ENCODE data around the gene NCR1.
A peak's percentile ranks its signal among the peaks of the same experiment; 100 is the strongest.
"Not testable (repeated sequence)": the region's sequence is repeated elsewhere in the genome, so short reads cannot be mapped to it uniquely, and the experiment has no call there.

The NCR1 gene, protein sequence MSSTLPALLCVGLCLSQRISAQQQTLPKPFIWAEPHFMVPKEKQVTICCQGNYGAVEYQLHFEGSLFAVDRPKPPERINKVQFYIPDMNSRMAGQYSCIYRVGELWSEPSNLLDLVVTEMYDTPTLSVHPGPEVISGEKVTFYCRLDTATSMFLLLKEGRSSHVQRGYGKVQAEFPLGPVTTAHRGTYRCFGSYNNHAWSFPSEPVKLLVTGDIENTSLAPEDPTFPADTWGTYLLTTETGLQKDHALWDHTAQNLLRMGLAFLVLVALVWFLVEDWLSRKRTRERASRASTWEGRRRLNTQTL

DNA sequence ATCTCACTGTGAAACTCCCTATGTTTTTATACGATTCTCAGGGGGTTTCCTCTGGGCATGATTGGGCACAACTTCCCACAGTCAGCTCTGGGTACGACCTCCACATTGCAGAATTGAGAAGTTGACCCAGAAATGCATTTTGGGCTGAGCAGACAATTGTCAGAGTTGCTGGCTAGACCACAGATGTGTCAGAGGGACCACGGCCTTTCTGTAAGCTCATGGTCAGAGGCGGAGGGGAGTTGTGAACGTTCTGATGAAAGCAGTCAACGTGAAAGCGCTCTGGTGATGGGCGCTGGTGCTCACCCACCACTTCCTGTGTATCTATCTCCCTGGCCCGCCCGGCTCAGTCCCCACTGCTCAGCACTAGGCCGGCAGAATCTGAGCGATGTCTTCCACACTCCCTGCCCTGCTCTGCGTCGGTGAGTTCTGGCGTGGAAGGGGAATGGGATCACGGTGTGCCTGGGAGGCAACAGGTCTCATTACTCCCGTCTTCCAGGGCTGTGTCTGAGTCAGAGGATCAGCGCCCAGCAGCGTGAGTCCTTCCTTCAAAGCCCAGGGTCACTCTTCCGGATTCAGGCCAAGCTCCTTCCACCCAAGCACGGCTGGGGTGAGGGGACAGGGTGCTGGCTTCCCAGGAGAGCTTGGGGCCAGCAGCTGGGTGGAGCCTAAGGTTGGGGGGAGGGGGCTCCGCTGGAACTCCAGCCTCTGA is at the start of gene NCR1:
TSS of gene NCR1 (plus strand) at position 346 of the 709 bp plus-strand sequence. CDS start at position 386, 40 bp downstream.
- peak; percentile 18 for DNase-seq (ENCODE audit: low spot score)

DNA sequence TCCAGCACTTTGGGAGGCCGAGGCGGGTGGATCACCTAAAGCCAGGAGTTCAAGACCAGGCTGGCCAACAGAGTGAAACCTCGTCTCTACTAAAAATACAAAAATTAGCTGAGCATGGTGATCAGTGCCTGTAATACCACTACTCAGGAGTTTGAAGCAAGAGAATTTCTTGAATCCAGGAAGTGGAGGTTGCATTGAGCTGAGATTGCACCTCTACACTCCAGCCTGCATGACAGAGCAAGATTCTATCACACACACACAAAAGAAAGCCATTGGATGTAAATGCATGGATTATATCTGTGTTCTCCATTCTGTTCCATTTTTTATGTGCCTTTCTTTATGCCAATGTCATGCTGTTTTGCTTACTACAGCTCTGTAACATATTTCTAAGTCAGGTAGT is 47.5 kb upstream of the NCR1 start:
- DNase-seq (ENCODE audit: low spot score) = not testable (repeated sequence)

DNA sequence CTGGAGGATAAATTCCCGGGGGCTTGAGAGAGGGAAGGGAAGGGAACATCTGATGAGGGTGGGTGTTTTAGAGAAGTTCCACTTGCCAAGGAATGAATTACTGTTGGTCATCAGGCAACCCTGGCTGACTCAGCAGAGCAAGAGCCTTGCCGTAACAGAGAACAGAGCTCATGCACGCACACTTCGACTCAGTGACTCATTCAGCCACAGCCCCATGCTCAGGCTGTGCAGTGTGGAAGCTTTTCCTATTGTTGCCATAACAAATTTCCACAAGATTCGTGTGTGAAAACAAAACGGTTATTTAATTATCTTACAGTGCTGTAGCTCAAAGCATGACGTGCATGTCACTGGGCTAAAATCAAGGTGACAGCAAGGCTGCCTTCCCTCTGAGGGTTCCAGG is 46.5 kb upstream of the NCR1 start:
- not testable (repeated sequence) for DNase-seq (ENCODE audit: low spot score)

DNA sequence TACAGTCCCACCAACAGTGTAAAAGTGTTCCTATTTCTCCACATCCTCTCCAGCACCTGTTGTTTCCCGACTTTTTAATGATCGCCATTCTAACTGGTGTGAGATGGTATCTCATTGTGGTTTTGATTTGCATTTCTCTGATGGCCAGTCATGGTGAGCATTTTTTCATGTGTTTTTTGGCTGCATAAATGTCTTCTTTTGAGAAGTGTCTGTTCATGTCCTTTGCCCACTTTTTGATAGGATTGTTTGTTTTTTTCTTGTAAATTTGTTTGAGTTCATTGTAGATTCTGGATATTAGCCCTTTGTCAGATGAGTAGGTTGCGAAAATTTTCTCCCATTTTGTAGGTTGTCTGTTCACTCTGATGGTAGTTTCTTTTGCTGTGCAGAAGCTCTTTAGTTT is 42.5 kb upstream of the NCR1 start:
- DNase-seq (ENCODE audit: low spot score) = not testable (repeated sequence)

DNA sequence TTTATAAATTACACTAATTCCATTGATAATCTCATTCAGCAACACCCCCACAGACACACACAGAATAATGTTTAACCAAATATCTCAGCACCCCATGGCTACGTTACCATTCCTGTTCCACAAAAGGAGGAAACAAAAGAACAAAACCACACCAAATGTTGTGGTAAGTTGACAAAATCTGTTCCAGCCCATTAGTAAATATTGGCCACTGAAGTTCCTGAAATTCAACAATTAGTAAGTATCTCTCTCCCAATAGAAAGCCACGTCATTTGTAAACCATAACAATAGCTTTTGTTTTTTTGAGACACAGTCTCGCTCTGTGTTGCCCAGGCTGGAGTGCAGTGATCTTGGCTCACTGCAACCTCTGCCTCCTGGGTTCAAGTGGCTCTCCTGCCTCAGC is 34.3 kb upstream of the NCR1 start:
- DNase-seq (ENCODE audit: low spot score) = no peak

DNA sequence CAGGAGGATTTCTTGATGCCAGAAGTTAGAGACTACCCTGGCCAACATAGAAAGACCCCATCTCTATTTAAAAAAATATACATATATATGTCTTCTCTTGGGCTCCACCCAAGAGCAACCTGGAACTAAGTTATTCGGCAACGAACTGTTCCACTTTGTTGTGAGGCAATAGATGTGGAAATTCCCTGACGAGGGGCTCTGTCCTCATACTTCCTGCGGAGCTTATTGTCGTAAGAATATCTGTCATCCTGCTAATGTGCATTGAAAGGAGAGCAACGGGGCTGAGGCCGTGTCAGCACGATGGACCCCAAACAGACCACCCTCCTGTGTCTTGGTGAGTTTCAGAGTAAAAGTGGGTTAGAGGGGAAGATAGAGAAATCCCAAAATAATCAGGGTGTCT is 32.0 kb upstream of the NCR1 start, which contains the start of gene FCAR:
TSS of gene FCAR (plus strand) at position 246 of the 400 bp plus-strand sequence. CDS start at position 301, 55 bp downstream.
- no peak for DNase-seq (ENCODE audit: low spot score)

DNA sequence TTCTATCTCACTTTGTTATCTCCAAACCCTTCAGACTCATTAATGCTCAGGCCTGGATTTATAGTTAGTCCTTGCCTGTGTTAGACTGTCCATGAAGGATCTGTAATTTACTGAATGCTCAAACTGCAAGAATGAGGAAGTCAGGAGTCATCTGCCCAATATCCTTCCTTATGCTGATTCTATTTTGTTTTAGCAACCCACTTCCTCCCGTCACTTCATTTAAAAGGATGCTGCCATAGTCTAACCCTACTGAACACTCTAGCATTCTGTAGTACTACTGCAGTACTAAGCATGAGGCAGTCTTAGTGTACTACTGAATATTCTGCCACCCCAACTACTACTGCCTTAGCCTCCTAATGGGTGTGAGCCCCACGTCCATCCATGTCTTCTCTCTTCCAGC is 30.4 kb upstream of the NCR1 start:
- no peak for DNase-seq (ENCODE audit: low spot score)

DNA sequence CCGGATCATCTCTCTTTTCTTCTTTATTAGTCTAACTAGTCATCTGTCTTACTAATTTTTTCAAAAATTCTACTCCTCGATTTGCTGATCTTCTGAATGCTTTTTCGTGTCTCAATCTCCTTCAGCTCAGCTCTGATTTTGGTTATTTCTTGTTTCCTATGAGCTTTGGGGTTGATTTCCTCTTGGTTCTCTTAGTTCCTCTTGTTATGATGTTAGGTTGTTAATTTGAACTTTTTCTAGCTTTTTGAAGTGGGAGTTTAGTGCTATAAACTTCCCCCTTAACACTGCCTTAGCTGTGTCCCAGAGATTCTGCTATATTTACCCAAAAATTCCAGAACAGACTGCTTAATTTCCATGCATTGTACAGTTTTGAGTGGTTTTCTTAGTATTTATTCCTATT is 28.5 kb upstream of the NCR1 start:
- no peak for DNase-seq (ENCODE audit: low spot score)

DNA sequence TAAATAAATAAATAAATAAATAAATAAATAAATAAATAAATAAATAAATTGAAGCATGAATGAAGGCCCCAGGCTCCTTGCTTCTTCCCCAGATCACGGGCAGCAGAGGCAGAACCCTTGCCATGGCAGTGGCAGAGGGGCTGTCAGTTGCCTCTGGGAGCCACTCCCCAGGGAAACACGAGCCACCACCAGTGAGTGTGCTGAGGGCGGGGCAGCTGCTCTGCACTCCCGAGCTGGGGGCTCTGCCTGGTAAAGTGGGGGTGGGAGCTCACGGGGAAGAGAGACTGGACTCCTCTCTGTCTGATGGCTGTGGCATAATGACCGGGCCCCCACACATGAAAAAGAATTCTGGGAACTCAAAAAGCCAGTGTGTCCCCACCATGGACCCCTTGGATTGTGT is 24.1 kb upstream of the NCR1 start:
- DNase-seq (ENCODE audit: low spot score) = no peak

DNA sequence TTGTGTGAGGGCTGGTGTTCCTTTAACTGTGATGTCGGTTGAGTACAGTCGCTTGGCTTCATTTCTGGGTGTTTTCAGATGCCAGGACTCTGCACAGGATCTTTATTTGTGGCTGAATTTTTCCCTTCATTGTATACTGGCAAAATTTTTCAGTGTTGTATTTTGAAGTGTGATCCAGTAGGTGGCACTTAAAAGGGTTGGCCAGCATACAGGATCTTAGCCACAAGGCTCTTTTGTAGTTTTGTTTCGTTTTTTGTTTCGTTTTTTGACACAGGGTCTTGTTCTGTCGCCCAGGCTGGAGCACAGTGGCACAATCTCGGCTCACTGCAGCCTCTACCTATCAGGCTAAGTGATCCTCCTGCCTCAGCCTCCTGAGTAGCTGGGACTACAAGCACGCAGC is 23.2 kb upstream of the NCR1 start:
- DNase-seq (ENCODE audit: low spot score) = peak; percentile 27

DNA sequence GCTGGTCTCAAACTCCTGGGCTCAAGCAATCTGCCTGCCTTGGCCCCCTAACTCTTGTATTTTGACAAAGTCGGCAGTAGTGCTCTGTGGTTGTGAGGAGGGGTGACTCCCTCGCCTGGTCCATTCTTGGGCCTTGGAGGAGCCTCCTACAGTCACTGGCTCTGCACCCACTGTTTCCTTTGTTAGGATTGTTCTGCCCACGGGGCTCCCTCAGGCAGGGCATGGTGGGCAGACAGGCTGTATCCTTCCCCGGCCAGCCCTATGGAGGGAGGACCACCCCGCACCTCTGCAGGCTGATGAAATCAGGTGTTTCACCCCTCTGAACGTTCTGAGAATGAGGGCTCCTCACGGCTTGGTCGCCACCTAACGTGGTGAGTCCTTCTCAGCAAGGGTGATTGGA is 22.7 kb upstream of the NCR1 start:
- no peak for DNase-seq (ENCODE audit: low spot score)

DNA sequence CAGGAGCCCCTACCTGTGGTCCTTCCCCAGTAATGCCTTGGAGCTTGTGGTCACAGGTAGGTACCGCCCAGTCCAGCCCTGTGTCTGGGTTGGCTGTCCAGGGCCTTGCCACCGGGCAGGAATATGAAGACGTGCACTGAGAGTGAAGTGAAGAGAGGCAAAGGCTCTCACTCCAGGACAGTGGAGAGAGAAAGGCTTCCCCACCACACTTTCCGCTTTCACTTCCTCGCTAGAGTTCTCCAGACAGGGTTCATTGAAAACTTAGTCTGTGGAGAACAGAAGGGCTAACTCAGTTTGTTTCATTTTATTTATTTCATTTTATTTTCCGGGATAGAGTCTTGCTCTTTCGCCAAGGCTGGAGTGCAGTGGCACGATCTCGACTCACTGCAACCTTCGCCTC is 17.7 kb upstream of the NCR1 start:
- no peak for DNase-seq (ENCODE audit: low spot score)

DNA sequence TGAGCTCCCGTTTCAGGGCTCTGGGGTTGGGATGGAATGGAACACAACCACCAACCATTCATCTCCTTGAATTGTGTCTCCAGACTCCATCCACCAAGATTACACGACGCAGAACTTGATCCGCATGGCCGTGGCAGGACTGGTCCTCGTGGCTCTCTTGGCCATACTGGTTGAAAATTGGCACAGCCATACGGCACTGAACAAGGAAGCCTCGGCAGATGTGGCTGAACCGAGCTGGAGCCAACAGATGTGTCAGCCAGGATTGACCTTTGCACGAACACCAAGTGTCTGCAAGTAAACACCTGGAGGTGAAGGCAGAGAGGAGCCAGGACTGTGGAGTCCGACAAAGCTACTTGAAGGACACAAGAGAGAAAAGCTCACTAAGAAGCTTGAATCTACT is 16.4 kb upstream of the NCR1 start:
- no peak for DNase-seq (ENCODE audit: low spot score)

DNA sequence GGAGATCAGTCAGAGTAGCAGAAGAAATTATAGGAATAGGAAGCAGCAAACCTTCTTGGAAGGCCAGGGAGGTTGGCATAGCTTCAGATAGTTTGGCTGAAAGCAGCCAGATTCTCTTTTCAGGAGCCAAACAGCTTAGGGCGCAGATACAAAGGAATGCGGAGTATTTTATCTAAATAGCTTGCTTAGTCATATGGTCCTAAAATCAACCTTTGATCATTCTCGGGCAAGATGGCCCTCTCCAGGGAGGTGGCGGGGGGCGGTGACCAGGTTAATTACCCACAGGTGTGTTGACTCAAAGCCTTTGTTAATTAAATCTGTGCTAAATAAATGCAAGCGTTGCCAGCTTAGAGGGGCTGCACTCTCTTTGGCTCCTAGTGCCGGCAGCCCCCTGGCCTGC is 12.5 kb upstream of the NCR1 start:
- no peak for DNase-seq (ENCODE audit: low spot score)

DNA sequence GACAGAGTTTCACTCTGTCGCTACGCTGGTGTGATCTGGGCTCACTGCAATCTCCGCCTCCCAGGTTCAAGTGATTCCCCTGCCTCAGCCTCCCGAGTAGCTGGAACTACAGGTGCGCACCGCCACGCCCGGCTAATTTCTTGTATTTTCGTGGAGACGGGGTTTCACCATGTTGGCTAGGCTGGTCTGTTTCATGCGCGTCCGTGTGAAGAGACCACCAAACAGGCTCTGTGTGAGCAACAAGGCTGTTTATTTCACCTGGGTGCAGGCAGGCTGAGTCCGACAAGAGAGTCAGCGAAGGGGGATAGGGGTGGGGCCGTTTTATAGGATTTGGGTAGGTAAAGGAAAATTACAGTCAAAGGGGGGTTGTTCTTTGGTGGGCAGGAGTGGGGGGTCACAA is 11.8 kb upstream of the NCR1 start:
- DNase-seq (ENCODE audit: low spot score) = not testable (repeated sequence)

DNA sequence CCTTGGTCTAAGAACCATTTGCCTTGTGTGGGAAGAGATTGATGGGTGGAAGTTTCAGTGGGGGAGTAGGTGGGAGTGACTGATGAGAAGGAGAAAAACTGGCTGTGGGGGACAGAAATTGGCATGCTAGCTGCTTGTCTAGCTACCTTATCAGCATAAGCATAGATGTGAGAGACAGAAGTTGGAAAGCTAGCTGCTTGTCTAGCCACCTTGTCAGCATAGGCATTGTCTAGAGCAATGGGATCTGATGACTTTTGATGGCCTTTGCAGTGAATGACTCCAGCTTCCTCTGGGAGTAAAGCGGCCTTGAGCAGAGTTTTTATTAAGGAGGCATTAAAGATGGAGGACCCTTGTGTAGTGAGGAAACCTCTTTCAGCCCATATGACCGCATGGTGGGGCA is 9.9 kb upstream of the NCR1 start:
- DNase-seq (ENCODE audit: low spot score) = no peak

DNA sequence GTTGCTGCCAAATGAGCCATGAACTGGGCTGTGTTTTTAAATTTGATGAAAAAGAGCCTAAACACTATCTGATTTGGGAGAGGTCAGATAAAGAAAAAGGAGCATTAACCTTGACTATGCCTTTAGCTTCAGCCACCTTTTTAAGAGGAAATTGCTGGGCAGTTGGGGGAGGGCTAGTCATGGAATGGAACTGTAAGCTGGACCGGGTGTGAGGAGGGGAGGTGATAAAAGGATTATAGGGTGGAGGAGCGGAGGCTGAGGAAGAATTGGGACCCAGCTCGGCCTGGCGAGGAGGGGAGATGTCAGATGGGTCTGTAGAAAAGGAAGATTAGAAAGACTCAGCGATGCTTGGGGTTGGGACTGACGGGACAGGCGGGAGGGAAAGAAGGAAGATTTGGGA is 7.3 kb upstream of the NCR1 start:
- not testable (repeated sequence) for DNase-seq (ENCODE audit: low spot score)

DNA sequence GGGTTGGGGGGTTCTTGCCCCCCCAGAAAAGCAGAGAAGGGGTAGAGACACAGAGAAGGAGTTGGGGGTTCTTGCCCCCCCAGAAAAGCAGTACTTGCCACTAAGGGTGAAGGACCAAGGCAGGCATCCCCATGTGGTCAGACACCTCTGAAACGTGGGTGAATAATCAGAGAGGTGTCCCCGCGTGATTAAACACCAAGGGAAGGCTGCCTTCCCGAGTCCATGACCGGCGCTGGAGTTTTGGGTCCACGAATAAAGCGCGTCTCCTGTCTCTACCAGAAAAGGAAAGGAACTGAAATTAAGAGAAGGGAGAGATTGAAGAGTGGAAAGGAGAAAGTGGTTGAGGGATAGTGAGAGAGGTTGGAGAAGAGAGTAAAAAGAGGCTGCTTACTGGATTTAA is 6.3 kb upstream of the NCR1 start:
- not testable (repeated sequence) for DNase-seq (ENCODE audit: low spot score)

DNA sequence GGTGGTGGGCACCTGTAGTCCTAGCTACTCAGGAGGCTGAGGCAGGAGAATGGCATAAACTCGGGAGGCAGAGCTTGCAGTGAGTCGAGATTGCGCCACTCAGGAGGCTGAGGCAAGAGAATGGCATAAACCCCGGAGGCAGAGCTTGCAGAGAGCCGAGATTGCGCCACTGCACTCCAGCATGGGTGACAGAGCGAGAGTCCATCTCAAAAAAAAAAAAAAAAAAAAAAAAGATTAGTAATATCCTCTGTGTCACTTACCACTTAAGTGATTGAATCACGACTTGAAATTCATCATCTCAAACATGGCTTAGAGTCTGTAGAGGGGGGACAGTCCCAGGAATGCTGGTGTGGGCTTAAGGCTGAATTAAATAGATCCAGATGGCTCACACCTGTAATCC is 4.8 kb upstream of the NCR1 start:
- DNase-seq (ENCODE audit: low spot score) = not testable (repeated sequence)

DNA sequence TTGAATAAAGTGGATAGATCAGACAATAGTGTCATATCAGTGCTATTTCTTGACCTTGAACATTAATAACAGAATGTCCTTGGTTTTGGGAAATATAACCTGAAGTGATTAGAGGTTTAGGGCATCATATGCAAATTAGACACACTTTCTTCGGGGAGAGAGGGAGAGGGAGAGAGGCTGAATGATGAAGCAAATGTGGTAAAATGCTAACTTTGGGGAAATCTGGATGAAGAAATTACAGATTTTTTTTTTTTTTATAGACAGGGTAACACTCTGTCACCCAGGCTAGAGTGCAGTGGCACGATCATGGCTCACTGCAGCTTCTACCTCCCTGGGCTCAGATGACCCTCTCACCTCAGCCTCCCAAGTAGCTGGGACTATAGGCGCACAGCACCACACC is 3.9 kb upstream of the NCR1 start:
- no peak for DNase-seq (ENCODE audit: low spot score)

DNA sequence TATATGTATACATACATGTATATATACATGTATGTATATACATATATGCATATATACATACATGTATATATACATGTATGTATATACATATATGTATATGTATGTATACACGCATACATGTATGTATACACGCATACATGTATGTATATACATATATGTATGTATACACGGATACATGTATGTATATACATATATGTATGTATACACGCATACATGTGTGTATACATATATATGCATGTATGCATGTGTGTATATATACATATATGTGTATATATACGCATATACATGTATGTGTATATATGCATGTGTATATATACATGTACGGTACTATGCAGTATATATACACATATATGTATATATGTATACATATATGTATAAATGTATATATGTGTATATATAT is 2.6 kb upstream of the NCR1 start:
- DNase-seq (ENCODE audit: low spot score) = no peak

DNA sequence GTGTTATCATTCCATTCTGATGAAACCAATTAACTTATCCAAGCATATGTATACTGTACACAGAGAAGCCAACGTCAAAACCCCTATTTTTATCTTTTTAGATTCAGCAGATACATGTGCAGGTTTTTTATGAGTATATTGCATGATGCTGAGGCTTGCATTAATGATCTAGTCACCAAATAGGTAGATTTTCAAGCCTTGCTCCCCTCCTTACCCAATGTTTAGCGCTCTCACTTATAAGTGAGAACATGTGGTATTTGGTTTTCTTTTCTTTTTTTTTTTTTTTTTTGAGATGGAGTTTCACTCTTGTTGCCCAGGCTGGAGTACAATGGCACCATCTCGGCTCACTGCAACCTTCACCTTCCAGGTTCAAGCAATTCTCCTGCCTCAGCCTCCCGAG is 1.7 kb upstream of the NCR1 start:
- not testable (repeated sequence) for DNase-seq (ENCODE audit: low spot score)

DNA sequence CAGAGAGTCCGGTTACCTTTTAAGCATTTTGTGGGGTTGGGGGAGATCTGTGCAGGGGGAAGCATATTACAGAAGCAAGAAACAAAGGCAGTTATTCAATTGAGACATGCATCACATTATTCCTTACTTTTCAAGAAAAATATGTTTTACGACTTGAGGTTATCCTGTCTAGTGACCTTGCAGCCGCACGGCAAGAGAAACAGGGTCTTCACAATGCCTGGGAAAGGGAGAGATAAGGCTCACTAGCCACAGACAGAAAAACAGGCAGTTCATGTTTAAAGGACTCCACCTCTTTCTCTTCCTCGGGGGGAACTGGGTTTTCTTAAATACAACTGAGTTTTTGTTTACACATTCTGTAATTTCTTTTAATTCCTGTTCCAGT is 536 bp upstream of the NCR1 start:
- no peak for DNase-seq (ENCODE audit: low spot score)

DNA sequence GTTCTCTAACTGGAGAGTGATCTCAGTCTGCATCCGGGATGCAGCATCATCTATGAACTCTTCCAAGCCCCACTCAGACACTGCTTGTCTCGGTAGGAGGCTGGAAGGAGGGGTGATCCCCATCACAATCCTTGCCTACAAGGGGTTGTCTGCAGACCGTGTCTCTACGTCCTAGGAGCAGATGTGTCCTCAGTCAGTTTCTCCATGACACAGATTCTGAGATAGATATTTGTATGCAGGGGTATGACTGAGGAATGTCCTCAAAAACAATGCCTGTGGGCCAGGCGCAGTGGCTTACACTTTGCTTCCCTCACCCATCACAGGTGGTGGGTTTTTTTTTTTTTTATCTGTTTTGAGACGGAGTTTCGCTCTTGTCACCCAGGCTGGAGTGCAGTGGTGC is 871 bp downstream of the NCR1 start:
- no peak for DNase-seq (ENCODE audit: low spot score)
